HepG2 (cell line): ENCODE measurements around the gene BSG. TPM values are rescaled to one million over a fixed set of nuclear protein-coding genes. Genes with fewer than 3 reads are reported as not detected.

Experiments
- CREB3 ChIP-seq: sonication (generic); formaldehyde crosslinking; IDR thresholded peaks from 2 replicates; pipeline ENCODE4 v1.5.0; 2020; ENCODE audit warnings: missing genetic modification reagents
- FOXC1 ChIP-seq: sonication (generic); formaldehyde crosslinking; IDR thresholded peaks from 2 replicates; pipeline ENCODE4 v1.8.0; 2022; ENCODE audit warnings: mild to moderate bottlenecking, missing genetic modification reagents, borderline replicate concordance
- GZF1 ChIP-seq: sonication (generic); formaldehyde crosslinking; IDR thresholded peaks from 2 replicates; pipeline ENCODE4 v1.5.1; 2020; ENCODE audit warnings: mild to moderate bottlenecking, missing genetic modification reagents
- IKZF4 ChIP-seq: sonication (generic); formaldehyde crosslinking; IDR thresholded peaks from 2 replicates; pipeline ENCODE4 v1.5.1; 2020; ENCODE audit warnings: borderline replicate concordance, mild to moderate bottlenecking, low read depth, missing genetic modification reagents; ENCODE audit errors: not compliant biosample characterization
- JUND ChIP-seq: sonication (generic); formaldehyde crosslinking; IDR thresholded peaks from 2 replicates; pipeline ENCODE4 v1.8.0; 2022; ENCODE audit warnings: mild to moderate bottlenecking, missing genetic modification reagents
- NFIC ChIP-seq: IDR thresholded peaks from 2 replicates; pipeline ENCODE4 v1.6.1; 2012; ENCODE audit warnings: mild to moderate bottlenecking, low read length, inconsistent platforms
- PAF1 ChIP-seq: IDR thresholded peaks from 2 replicates; pipeline ENCODE4 v1.6.1; 2016; ENCODE audit warnings: missing genetic modification reagents, missing compliant biosample characterization
- PHF8 ChIP-seq: sonication (generic); formaldehyde crosslinking; IDR thresholded peaks from 2 replicates; pipeline ENCODE4 v1.5.0; 2020; ENCODE audit warnings: missing genetic modification reagents
- RNF2 ChIP-seq: fragments of 450-650 bp; conservative IDR thresholded peaks from 2 replicates; pipeline ENCODE4 v1.6.1; 2016; ENCODE audit warnings: low read depth
- WIZ ChIP-seq: sonication (generic); formaldehyde crosslinking; IDR thresholded peaks from 2 replicates; pipeline ENCODE4 v1.5.1; 2020; ENCODE audit warnings: mild to moderate bottlenecking, missing genetic modification reagents
- ZBTB20 ChIP-seq: sonication (generic); formaldehyde crosslinking; IDR thresholded peaks from 2 replicates; pipeline ENCODE4 v1.8.1; 2023; ENCODE audit warnings: missing genetic modification reagents, low read depth, mild to moderate bottlenecking, borderline replicate concordance
- ZBTB34 ChIP-seq: sonication (generic); formaldehyde crosslinking; IDR thresholded peaks from 2 replicates; pipeline ENCODE4 v1.8.0; 2022; ENCODE audit warnings: mild to moderate bottlenecking, missing genetic modification reagents
- ZFAT ChIP-seq: sonication (generic); formaldehyde crosslinking; conservative IDR thresholded peaks from 2 replicates; pipeline ENCODE4 v1.8.1; 2023; ENCODE audit warnings: missing genetic modification reagents, inconsistent platforms
- ZNF761 ChIP-seq: sonication (generic); formaldehyde crosslinking; conservative IDR thresholded peaks from 2 replicates; pipeline ENCODE4 v1.4.0; 2020; ENCODE audit warnings: mild to moderate bottlenecking, missing genetic modification reagents
- ZNF792 ChIP-seq: IDR thresholded peaks from 2 replicates; pipeline ENCODE4 v1.6.1; 2016
- polyA plus RNA-seq, 8 experiments: library from polyadenylated mRNA; depleted of rRNA in 3 of 8; stranded (reverse) in 7 of 8; unstranded in 1 of 8; fragments of >200 nt; fragmentation: Illumina TruSeq in 4 of 8; extraction: Trizol in 4 of 8; gene quantifications; 2 replicates each; pipeline versions ENCODE4 v1.2.1 to v1.2.3, GENCODE V29; 2011 to 2016; ENCODE audit warnings: low read depth in 4 of 8, missing spikeins in 1 of 8, mixed read lengths in 1 of 8; ENCODE audit not compliant: insufficient read depth in 1 of 8
- total RNA-seq, 5 experiments: library from RNA; depleted of rRNA; stranded (reverse); fragments of >200 nt; fragmentation: Illumina TruSeq; extraction: Trizol; gene quantifications; 2 replicates each; pipeline ENCODE4 v1.2.3, GENCODE V29; 2016; ENCODE audit warnings: low read depth in 1 of 5
- TF ChIP-seq, protein P1 (sequence below): sonication (generic); formaldehyde crosslinking; IDR thresholded peaks from 2 replicates; pipeline ENCODE4 v1.8.1; 2023; ENCODE audit warnings: mild to moderate bottlenecking, moderate library complexity, missing genetic modification reagents
- TF ChIP-seq, protein P2 (sequence below): sonication (generic); formaldehyde crosslinking; IDR thresholded peaks from 2 replicates; pipeline ENCODE4 v1.4.0; 2020; ENCODE audit warnings: missing genetic modification reagents, borderline replicate concordance
- TF ChIP-seq, protein P3 (sequence below): sonication (generic); formaldehyde crosslinking; IDR thresholded peaks from 2 replicates; pipeline ENCODE4 v1.4.0; 2020; ENCODE audit warnings: mild to moderate bottlenecking, missing genetic modification reagents
- TF ChIP-seq, protein P4 (sequence below): sonication (generic); formaldehyde crosslinking; IDR thresholded peaks from 2 replicates; pipeline ENCODE4 v1.9.0; 2021; ENCODE audit warnings: missing genetic modification reagents, borderline replicate concordance

BSG gene
- total and polyA plus RNA-seq, 2 of the 13 experiments (the other 11 are each of a cell fraction or from before 2014, with no cell fraction given), result 309 to 754 TPM

- TF ChIP-seq, protein P1, sequence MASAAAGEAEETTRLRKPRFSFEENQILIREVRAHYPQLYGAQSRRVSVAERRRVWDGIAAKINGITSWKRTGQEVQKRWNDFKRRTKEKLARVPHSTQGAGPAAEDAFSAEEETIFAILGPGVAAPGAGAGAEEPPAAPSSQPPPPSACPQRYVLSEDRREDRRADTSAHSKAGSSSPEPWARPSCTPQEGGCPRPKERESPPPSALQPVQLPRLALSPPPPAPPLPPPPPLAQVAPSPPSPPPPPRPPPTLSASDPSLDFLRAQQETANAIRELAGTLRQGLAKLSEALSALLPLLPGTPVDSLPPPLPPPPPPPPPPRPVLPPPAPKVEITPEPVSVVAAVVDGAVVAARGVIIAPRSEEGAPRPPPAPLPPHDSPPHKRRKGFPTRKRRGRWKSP (CRISPR knock-in tag), result no peak
- TF ChIP-seq, protein P2, sequence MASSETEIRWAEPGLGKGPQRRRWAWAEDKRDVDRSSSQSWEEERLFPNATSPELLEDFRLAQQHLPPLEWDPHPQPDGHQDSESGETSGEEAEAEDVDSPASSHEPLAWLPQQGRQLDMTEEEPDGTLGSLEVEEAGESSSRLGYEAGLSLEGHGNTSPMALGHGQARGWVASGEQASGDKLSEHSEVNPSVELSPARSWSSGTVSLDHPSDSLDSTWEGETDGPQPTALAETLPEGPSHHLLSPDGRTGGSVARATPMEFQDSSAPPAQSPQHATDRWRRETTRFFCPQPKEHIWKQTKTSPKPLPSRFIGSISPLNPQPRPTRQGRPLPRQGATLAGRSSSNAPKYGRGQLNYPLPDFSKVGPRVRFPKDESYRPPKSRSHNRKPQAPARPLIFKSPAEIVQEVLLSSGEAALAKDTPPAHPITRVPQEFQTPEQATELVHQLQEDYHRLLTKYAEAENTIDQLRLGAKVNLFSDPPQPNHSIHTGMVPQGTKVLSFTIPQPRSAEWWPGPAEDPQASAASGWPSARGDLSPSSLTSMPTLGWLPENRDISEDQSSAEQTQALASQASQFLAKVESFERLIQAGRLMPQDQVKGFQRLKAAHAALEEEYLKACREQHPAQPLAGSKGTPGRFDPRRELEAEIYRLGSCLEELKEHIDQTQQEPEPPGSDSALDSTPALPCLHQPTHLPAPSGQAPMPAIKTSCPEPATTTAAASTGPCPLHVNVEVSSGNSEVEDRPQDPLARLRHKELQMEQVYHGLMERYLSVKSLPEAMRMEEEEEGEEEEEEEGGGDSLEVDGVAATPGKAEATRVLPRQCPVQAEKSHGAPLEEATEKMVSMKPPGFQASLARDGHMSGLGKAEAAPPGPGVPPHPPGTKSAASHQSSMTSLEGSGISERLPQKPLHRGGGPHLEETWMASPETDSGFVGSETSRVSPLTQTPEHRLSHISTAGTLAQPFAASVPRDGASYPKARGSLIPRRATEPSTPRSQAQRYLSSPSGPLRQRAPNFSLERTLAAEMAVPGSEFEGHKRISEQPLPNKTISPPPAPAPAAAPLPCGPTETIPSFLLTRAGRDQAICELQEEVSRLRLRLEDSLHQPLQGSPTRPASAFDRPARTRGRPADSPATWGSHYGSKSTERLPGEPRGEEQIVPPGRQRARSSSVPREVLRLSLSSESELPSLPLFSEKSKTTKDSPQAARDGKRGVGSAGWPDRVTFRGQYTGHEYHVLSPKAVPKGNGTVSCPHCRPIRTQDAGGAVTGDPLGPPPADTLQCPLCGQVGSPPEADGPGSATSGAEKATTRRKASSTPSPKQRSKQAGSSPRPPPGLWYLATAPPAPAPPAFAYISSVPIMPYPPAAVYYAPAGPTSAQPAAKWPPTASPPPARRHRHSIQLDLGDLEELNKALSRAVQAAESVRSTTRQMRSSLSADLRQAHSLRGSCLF (CRISPR knock-in tag), result no peak
- peak; percentile 73; the same call in 1 of the 2 replicates for TF ChIP-seq CREB3
- TF ChIP-seq ZFAT (CRISPR knock-in tag), result peak; percentile 21; the same call in 1 of the 2 replicates
- TF ChIP-seq, protein P3, sequence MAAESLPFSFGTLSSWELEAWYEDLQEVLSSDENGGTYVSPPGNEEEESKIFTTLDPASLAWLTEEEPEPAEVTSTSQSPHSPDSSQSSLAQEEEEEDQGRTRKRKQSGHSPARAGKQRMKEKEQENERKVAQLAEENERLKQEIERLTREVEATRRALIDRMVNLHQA, result no peak
- no peak for TF ChIP-seq NFIC
- TF ChIP-seq GZF1 (CRISPR knock-in tag), result no peak
- TF ChIP-seq ZNF792 (CRISPR knock-in tag), result no peak; the same call in 1 of the 2 replicates
- TF ChIP-seq WIZ (CRISPR knock-in tag), result 0 out of 2 replicates have a peak, but pooled peaks have one; percentile 11
- TF ChIP-seq JUND (CRISPR knock-in tag), result no peak
- peak; percentile 62 for TF ChIP-seq PHF8 (CRISPR knock-in tag)
- peak; percentile 39 for TF ChIP-seq IKZF4
- no peak; the same call in 1 of the 2 replicates for TF ChIP-seq FOXC1 (CRISPR knock-in tag)
- TF ChIP-seq ZNF761 (CRISPR knock-in tag), result no peak
- TF ChIP-seq RNF2, result no peak
- peak; percentile 77; the same call in 1 of the 2 replicates for TF ChIP-seq ZBTB20
- no peak for TF ChIP-seq ZBTB34
- no peak for TF ChIP-seq PAF1 (CRISPR knock-in tag)
- TF ChIP-seq, protein P4, sequence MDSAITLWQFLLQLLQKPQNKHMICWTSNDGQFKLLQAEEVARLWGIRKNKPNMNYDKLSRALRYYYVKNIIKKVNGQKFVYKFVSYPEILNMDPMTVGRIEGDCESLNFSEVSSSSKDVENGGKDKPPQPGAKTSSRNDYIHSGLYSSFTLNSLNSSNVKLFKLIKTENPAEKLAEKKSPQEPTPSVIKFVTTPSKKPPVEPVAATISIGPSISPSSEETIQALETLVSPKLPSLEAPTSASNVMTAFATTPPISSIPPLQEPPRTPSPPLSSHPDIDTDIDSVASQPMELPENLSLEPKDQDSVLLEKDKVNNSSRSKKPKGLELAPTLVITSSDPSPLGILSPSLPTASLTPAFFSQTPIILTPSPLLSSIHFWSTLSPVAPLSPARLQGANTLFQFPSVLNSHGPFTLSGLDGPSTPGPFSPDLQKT (CRISPR knock-in tag), result no peak; the same call in 1 of the 2 replicates
Observed at GRCh38 chr19:532561-533363, 39.6 kb upstream of the BSG start (continued).
